NCI-H2196 treated with DMSO at 0.1 percent for 48 hours (cell line): ENCODE data around the gene RANBP9.

Source experiments
- DNase-seq: peaks from one replicate; lab custom pipeline; 2025; ENCODE audit not compliant: unreplicated experiment; lab: John Stamatoyannopoulos, UW

The RANBP9 gene

GRCh38 chr6:13655700-13656099 is 55.9 kb downstream of the RANBP9 start:
- DNase-seq = no peak

DNA sequence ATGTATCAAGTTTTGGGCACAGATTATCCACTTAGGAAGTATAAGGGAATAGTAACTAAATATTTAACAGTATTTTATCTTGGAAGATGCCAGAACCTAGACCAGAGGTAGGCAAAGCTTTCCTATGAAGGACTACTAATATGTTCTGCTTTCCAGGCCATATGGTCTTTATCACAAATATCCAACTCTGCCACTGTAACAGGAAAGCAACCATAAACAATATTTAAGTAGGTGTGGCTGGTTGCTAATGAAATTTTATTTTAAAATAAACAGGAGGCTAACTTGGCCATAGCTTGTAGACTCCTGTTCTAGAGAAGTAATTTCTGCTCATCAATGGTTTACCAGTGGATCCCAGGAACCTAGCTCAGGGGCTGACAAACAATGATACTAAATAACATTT is 57.1 kb downstream of the RANBP9 start:
- no peak for DNase-seq

- DNase-seq = no peak
Observed at GRCh38 chr6:13653296-13653695, 58.3 kb downstream of the RANBP9 start.

DNA sequence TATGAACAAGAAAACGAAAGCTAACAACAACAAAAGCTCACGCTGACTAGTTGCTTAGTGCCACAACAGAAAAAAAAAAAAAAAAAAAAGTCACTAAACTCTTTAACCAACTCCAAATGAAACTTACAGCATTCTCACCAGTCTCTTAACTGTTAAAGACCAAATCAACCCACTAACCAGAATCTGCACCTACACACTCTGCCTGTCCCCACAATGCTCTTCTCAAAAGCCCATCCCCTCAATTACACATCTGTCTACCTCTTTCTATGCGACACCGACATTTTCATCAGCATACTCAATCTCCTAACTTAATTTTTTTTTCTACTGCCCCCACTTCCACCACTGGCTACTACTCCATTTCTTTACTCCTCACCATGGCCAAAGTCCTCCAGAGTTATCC is 62.2 kb downstream of the RANBP9 start:
- no peak for DNase-seq

DNA sequence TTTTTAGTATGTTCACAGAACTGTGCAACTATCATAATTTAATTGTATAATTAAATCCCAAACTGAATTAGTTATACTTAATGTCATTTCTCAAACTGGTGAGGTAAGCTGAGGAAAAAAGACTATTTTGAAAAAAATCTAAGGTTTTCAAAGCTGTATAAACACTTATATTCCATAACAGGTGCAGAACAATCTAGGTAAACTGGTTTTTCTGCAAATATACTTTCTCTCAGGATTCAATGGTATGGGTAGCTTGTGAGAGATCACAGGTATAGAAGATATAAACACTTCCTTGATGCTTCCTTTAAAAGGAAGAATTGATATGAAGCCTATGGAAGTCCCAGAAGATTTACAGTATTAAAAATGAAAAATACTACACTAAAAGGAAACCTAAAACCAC is 62.8 kb downstream of the RANBP9 start:
- no peak for DNase-seq

DNA sequence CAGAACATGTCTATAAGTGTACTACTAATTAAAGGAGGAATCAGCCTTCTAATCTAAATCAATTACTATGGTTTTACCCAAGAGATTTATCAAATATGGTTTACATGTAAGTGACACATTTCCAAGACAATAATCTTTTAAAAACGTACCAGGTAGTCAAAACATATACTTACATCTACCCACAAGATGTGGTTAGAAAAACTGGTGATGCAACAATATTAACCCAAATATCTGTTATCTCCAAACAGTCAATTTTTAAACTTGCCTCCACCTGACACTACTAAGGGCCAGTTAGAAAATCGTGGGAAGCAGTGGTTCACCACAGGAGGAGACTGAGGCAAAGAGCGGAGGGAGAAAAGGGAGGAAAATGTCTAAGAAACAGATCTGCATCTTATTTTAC is 68.5 kb downstream of the RANBP9 start:
- DNase-seq = no peak

DNA sequence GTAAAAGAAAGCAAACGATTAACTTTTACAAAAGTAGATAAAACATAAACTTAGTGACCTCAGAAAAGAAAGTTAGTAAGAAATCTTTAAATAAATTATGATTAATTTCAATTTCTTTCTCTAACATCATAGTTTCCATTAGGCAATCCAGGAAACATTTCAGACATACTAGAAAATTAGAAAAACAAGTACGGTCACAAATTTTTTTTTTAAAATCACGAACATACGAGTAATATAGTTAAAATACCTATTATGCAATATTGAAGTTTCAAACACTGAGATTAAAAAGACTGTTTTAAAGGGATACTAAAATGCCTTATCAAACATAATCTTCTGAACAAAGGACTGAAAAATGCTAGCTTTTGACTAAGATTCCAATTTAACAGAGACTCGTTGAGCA is 70.3 kb downstream of the RANBP9 start:
- no peak for DNase-seq

GRCh38 chr6:13638626-13639025 is 73.0 kb downstream of the RANBP9 start:
- DNase-seq = no peak

GRCh38 chr6:13638014-13638413 is 73.6 kb downstream of the RANBP9 start:
- no peak for DNase-seq

DNA sequence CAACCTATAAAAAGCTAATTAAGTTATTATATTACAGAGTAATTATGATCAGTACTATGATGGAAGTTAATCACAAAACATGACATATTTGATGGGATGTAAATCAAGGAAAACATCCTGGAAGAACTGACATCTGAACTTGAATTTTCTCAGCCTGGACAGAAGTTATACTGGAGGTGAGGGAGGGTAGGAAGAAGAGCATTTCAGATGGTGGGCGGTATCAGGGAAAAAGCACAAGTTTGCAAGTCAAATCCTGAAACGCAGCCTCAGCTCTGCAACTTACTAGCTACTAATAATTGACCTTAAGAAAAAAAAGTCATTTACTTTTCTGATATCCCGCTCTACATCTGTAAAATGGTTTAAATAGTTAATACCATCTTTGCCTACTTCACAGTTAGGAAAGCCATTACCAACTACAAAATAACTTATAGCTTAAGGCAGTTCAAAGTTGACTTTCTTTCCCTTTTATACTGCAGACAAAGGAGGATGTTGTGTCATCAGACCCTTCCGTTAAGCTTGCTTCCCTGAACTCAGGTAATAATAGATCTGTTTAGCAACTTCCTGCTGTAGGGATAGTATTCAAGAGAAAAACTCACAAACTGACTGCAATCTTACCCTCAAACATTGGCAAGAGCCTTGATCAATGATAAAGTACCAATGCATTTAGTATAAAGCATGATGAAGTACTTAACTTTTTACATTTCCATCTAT is 75.5 kb downstream of the RANBP9 start:
- DNase-seq = no peak

GRCh38 chr6:13633343-13633742 is 78.3 kb downstream of the RANBP9 start:
- no peak for DNase-seq

DNA sequence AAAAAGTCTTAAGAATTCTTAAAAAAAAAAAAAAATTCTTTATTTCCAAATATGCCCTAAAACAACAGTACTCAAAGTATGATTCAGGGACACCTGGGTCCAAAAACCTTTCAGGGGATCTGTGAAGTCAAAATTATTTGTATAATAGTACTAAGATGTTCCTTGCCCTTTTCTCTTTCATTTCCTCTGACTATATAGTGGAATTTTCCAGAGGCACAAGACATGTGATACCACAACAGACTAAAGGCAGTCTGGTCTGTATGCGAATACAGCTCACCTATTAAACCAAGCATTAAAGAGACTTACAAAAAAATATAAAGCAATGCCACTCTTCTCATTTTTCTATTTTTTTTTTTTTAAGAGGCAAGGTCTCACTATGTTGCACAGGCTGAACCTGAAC is 81.1 kb downstream of the RANBP9 start:
- DNase-seq = no peak

DNA sequence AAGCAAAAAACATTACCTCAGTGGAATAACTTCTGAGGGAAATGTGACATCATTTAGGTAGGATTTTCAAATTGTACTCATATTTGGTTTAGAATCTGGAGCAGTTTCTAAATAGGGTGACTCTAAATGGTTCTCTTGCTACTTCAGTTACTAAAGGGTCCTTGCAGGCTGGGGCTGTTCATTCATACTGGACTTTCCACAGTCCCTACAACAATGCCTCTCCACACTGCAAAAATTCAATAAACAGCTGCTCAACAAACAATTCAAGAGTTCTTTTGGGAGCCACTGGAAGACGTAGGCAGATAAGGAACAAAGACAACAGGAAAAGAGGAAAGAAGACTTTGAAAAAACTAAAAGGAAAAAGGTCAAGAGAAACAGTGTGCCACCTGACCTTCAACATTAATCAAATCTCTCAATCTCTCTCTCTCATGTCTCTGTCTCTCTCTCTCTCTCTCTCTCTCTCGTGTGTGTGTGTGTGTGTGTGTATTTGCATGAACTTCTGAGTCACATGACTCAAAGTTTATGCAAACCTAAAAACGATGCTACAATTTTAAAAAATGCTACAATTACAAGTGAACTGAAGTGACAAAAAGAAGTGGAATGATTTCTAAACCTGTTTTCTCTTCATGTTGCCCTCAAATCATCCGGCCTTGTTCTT is 82.0 kb downstream of the RANBP9 start:
- DNase-seq = no peak

- DNase-seq = no peak
Observed at GRCh38 chr6:13624871-13625288, 86.8 kb downstream of the RANBP9 start.

GRCh38 chr6:13617066-13617465 is 94.6 kb downstream of the RANBP9 start:
- DNase-seq = no peak

GRCh38 chr6:13615792-13616120 is 95.9 kb downstream of the RANBP9 start:
- DNase-seq = no peak

DNA sequence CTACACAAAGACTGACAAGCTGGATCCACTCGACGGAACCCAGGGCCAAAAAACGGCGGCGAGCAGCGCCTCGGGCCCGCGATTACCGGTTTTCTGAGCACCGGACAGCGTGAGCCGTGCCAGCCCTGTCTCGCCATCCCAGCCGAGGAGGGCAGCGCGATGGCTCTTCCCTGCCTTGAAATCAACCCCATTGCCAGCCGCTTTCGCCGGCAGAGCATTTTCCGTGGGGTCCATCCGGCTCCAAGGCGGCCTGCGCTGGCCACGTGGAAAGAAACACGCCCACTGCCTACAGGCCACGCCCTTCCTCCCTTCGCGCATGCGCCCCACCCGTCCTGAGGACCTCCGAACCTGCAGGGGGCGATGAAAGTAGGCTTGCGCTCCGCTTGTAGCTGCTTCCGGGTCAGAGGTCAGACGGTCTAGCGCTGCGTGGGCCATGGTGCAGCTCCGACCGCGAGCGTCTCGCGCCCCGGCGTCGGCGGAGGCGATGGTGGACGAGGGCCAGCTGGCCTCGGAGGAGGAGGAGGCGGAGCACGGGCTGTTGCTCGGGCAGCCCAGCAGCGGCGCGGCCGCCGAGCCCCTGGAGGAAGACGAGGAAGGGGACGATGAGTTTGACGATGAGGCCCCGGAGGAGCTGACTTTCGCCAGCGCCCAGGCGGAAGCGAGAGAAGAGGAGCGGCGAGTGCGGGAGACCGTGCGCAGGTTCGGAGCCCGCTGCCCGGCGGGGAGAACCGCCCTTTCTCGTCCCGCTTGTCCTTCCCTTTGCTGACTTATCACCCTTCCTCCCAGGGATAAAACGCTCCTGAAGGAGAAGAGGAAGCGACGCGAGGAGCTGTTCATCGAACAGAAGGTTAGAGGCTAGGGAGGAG is 96.5 kb downstream of the RANBP9 start, which contains the start of gene NOL7:
Gene NOL7, plus strand, starts transcription at position 410 of the 866 bp plus-strand sequence. Its CDS starts 24 bp downstream, at position 434.
- DNase-seq = peak; percentile 94

DNA sequence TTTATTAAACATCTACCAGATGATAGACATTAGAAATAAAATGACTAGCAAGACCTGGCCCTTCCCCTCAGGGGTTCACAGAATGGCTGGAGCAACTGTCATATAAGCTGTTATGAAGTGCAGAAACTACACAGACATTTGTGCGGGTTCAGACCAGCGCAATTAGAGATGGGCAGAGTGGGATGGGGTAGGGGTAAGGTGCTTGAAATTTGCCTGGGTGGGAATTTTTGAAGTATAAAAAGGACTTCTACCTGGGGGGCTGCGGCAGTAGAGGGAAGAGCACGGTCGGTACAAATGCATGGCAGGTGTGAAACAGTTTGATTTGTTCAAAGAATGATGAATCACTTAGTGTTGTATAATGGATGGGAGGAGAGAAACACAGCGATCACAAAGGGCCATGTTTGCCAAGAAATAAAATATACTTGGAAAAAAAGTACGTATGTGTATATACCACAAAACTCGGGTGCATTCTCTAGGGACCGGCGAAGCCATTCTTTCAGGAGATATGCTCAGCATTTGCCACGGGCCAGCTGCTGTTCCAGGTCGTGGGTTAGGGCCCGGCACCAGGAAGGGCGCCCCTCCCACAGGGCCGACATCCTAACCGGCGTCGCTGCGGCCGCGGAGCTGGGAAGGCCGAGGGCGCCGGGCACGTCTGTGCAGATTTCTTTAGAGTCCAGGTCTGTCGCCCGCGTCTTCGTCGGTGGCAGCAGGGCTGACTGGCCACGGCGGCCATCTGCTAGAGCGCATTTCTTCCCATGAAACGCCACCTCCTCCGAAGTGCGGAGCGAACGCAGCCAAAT is 97.3 kb downstream of the RANBP9 start:
- no peak for DNase-seq

DNA sequence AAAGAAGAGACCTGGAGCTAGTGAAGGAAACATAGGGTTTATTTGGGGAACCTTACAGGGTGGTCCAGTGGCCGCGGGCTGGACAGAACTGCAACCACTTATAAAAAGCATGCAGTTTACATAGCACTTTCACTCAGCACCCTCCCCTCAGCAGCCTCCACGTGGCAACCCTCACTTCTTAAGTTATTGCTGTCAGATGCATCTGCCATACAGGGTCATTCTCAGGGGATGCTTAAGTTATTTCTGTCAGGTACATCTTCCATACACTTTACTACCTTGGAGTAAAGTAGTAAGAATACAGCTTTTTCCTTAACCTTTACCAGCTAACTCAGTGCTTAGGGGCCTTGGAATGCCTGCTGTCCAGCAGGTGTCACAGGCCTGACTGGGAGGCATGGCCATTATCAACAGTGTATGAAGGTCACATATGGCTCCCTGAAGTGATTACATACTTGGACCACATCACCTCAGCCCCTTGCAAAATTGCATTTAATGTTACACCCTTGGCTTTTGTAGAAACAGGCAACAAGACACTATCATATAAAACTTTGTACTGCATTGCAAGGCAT is 98.5 kb downstream of the RANBP9 start:
- no peak for DNase-seq

DNA sequence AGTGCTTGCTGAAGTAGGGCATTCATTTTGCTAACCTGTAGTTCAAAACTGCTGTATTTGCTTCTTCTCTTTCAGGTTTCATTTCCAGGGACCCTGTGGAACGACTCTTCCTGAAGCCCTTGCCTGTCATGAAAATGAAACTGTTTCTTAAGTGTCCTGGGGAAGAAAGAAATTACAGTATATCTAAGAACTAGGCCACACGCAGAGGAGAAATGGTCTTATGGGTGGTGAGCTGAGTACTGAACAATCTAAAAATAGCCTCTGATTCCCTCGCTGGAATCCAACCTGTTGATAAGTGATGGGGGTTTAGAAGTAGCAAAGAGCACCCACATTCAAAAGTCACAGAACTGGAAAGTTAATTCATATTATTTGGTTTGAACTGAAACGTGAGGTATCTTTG is 99.9 kb downstream of the RANBP9 start:
- DNase-seq = no peak

GRCh38 chr6:13605634-13606033 is 106.0 kb downstream of the RANBP9 start:
- DNase-seq = no peak
